RPMI7951 (cell line): Measurements from ENCODE around the gene DCDC2. TPM values are rescaled to one million over a fixed set of nuclear protein-coding genes. Genes with fewer than 3 reads are reported as not detected.
"Not testable (repeated sequence)": the region's sequence is repeated elsewhere in the genome, so short reads cannot be mapped to it uniquely, and the experiment has no call there.

Experiments used
- DNase-seq: peaks from one replicate; pipeline ENCODE4 v3.0.0-alpha.2; 2012; ENCODE audit warnings: low read depth
- total RNA-seq: library from RNA; depleted of rRNA; stranded (reverse); fragments of >200 nt; shearing (Covaris generic); gene quantifications from 2 replicates; pipeline ENCODE4 v1.2.3, GENCODE V29; 2014

Gene DCDC2
- total RNA-seq, 1 experiment from 2014 or later: not detected

DNA sequence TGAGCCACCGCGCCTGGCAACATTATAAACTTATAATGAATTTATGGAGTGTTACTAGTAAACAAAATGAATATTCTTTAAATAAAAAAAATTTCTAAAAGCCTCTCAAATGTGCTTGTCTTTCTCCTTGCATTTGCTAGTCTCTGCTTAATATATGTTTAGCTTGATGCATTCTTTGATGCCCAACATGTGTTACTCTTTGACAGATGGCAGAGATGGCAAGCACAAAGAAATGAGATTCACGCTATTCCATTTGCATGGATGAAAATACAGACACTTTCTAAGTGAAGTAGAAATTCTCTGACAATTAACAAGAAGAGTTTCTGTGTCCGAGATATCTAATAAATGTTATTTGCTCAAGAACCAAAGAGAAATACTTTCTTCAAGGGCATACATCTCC, 30.1 kb downstream of the DCDC2 start:
- no peak for DNase-seq

DNA sequence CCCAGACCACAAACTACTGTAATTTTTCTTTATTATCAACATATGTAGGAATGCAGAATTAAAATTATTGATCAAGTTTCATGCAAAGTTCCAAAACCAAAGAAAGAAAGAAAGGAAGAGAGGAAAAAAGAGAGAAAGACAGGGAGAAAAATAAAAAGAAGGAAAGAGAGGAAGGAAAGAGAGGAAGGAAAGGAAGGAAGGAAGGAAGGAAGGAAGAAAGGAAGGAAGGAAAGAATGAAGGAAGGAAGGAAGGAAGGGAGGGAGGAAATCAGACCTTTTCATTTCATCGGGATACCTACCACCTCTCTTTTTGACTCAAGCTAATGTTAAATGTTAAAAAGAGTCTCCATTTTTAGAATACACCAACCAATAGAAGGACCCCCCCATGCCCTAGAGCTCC, 31.9 kb downstream of the DCDC2 start:
- no peak for DNase-seq

DNA sequence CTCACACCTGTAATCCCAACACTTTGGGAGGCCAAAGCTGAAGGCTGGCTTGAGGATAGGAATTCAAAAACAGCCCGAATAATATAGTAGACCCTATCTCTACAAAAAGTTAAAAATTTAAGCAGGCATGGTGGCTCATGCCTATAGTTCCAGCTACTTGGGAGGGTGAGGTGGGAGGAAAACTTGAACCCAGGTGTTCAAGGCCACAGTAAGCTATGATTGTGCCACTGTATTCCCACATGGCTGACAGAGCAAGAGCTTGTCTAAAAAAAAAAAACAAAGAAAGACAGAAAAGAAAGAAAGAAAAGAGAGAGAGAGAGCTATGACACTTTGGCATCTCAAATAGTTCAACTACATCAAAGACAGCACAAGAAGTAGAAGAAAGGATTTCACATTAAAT, 33.2 kb downstream of the DCDC2 start:
- no peak for DNase-seq

DNA sequence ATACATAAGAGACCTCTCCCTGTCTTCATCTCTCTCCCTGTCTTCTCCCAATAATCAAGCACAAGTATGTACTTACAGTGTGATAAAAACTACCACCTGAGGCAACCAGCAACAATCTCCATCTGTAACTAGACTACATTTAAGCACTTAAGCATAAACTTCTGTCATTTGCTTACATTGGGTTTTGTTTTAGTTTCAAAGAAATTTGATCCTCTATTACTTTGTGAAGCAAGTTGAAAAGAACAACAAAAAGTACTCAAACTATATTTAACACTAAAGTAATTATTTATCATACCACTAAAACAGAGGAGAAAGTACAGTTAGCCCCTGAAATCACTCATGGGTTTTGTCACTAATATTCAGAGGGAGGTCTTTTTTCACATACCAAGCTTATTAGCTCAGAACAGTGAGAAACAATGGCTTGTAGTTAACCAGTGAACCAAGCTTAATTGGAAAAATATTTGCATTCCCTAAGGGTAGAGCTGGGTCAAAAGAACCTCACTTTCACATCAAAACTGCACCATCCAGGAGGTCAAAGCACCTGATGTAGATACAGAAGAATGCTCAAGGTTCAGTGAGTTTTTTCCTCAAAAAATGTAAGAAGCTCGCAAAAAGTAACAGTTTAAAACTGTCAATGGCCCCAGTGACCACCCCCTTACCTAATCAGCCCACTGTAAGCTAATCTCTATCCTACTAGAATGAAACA, 34.1 kb downstream of the DCDC2 start:
- peak; percentile 66 for DNase-seq

DNA sequence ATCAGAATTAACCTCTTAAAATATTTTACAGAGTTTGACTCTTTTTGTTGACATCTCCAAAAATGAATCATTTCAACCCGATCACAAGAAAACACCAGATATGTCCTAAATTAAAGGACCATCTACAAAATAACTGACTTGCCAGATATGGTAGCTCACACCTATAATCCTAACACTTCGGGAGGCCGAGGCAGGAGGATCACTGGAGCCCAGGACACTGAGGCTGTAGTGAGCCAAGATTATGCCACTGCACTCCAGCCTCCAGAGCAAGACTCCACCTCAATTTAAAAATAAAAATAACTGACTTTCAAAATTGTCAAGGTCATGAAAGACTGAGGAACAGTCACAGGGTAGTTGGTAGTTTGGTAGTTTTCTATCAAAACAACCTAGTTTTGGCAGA, 34.9 kb downstream of the DCDC2 start:
- DNase-seq: no peak

DNA sequence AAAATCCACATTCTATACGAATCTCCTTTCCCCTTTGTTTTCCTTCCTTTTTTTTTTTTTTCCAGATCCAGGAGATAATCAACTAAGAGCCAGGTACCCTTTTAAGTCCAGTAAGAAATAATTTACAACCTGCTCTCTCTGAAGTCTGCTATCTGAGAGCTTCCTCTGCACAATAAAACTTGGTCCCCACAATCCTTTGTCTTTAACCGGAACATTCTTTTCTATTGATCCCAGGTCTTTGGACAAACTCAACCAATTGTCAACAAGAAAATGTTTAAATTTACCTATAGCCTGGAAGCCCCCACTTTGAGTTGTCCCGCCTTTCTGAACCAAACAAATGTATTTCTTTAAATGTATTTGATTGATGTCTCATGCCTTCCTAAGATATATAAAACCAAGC, 35.4 kb downstream of the DCDC2 start:
- DNase-seq: not testable (repeated sequence)

DNA sequence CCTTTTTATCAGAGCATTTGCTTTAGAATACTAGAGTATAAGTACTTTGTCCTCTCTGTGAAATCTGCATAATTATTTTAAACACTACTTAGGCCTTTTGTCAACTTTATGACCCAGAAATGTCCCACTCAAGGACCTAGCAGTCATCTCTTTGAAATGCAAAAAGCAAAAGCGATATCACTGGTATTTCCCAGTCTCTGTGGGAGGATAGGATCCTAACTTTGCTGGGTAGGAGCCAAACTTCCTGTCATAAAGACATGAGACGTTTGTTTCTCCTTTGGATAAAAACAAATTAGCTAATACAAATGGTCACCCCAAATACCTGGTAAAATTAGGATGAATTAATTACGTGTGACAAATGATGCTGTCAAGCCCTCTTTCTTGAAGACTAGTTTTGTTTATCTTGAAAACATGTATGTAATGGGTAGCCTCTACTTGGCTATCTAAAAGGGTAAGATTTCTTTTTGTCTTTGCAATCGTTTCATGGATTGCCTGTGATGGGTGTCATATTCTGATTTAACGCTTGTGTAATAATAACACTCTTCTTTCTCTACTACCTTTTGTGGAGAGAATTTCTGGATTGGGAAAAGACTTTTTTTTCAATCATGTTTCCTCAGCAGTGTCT, 36.2 kb downstream of the DCDC2 start:
- DNase-seq: peak; percentile 19

DNA sequence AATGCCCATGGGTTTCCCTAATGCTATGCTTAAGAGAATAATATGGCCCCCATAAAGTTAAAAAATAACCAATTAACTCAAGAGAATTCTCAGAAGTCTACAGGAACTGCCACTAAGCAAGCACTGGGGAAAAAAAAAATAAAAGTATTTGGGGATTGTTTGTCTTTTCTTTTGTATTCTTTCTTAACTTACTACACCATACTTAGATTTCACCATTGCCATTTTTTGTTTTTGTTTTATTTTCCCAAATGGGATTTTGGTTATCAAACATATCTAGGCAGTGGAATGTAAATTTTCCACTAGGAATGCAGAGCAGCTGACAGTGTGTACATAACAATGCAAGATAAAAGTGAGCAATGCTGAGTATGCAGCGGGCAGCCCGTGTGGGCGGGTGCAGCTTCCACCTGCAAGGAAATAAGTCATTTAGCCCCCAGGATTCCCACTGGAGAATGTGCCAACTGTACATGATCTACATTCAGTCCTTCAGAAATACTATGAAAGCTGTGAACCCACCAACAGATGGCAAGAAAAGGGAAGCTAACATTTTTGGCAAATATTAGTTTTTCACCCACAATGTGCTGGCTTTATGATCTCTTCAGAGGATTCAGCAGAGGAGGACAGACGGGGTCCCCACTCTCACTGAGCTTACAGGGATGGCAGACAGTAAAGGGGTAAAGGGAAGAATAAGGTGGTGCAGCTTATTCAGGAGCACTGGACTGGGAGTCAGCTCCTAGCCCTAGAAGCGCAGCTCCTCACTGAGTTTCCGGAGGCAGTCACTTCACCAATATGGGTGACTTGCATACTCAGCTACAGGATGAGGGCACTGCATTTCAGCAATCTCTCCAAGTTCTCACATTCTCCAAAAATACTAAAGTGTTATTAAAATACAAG, 44.4 kb downstream of the DCDC2 start:
- peak; percentile 78 for DNase-seq

DNA sequence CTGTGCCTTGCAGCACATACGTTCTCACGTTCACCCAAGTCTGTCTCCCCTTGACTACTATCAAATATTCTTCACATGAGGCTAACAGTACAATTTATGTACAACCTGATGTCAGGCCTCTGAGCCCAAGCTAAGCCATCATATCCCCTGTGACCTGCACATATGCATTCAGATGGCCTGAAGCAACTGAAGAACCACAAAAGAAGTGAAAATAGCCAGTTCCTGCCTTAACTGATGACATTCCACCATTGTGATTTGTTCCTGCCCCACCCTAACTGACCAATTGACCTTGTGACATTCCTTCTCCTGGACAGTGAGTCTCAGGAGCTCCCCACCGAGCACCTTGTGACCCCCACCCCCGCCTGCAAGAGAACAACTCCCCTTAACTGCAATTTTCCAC, 46.1 kb downstream of the DCDC2 start:
- DNase-seq: not testable (repeated sequence)

DNA sequence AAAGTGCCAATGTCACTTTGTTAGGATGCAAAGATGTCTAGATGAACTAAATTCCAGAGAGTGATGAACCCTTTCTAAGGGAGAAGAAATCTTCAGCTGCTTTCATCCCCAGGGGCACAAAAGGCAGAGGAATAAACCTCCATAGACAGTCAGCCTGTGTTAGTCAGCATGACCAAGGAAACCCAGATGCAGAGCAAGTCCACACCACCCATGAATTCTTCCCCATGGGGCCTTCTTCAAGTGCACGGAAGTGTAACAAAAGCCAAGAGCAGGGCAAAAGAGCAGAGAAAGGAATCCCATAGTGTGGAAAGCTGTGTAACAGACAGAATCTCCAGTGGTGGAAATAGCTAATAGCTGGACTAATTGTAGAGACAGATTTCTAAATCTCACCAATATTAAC, 50.0 kb downstream of the DCDC2 start:
- DNase-seq: peak; percentile 79

DNA sequence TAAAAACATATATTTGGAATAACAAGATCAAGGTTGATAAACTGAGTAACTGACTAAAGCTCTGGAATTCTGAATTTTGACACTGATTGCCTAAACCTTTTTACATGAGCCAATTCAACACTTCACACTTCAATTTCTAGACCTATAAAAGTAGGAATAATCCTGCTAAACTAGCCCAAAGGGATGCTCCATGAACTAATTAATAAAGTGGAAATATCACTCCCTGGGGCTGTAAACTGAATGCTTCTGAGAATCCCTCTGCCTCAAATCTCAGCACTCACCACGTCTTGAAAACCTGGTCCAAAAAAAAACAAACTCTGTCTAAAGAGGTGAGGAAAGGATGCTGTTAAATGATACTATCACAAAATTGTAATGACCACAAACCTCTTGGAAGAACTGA, 50.9 kb downstream of the DCDC2 start:
- no peak for DNase-seq

DNA sequence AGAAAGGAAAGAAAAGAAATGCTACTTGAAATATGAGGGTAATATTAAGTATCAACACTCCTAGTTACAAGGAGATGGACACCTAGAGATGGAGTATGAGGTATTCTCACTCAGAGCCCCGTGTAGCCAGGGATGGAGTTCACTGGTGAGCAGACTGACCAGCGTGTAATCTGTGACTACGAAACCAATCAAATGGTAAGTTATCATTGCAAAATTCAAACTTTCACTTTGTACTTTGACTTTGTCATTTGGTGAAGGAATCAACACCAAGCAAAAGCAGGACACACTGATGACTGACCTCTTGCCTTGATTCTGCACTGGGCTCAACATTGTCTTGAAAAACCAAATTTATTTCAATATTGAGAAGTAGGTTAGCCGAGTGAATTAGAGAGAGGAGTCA, 51.8 kb downstream of the DCDC2 start:
- DNase-seq: no peak

DNA sequence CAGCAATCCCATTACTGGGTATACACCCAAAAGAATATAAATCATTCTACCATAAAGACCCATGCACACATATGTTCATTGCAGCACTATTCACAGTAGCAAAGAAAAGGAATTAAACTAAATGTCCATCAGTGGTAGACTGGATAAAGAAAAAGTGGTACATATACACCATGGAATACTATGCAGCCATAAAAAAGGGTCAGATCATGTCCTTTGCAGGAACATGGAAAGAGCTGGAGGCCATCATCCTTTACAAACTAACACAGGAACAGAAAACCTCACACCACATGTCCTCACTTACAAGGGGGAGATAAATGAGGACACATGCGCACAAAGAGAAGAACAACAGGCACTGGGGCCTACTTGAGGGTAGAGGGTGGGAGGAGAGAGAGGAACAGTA, 60.9 kb downstream of the DCDC2 start:
- DNase-seq: no peak

DNA sequence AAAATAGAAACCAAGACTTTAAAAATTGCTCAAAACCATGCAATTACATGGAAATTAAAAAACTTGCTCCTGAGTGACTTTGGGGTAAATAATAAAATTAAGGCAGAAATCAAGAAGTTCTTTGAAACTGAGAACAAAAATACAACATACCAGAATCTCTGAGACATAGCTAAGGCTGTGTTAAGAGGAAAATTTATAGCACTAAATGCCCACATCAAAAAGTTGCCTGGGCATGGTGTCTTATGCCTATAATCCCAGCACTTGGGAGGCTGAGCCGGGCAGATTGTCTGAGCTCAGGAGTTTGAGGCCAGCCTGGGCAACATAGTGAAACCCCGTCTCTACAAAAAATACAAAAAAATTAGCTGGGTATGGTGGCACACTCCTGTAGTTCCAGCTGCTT, 64.0 kb downstream of the DCDC2 start:
- DNase-seq: not testable (repeated sequence)

DNA sequence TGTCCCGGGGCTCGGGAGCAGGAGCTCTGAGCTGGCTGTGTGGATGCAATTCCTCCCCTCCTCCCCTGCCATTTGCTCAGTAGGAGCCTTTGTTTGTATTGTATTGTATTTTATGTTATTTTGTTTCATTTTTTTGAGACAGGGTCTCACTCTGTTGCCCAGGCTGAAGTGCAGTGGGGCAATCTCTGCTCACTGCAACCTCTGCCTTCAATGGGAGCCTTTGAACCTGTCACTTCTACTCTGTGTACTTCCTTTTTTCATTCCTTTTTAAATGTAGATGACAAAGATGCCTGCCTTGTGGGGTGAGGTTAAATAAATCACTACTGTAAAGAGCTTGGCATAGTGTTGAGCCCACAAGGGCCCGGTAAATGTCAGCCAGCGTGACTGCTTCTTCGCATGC, 70.6 kb downstream of the DCDC2 start:
- no peak for DNase-seq

DNA sequence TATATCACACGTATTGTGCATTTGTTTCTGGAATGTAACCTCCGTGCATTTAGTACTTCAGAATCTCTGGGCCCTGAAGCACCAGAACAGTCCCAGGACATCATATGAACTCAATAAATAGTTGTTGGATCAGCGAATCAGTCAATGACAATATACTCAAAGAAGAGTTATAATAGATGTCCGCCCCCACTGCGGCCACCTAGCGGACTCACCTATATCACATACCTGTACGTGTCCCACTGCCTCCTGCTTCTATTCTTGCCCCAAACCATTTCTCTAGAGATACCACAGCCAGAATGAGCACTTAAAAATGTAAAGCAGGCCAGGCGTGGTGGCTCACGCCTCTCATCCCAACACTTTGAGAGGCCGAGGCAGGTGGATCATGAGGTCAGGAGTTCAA, 73.9 kb downstream of the DCDC2 start:
- no peak for DNase-seq

DNA sequence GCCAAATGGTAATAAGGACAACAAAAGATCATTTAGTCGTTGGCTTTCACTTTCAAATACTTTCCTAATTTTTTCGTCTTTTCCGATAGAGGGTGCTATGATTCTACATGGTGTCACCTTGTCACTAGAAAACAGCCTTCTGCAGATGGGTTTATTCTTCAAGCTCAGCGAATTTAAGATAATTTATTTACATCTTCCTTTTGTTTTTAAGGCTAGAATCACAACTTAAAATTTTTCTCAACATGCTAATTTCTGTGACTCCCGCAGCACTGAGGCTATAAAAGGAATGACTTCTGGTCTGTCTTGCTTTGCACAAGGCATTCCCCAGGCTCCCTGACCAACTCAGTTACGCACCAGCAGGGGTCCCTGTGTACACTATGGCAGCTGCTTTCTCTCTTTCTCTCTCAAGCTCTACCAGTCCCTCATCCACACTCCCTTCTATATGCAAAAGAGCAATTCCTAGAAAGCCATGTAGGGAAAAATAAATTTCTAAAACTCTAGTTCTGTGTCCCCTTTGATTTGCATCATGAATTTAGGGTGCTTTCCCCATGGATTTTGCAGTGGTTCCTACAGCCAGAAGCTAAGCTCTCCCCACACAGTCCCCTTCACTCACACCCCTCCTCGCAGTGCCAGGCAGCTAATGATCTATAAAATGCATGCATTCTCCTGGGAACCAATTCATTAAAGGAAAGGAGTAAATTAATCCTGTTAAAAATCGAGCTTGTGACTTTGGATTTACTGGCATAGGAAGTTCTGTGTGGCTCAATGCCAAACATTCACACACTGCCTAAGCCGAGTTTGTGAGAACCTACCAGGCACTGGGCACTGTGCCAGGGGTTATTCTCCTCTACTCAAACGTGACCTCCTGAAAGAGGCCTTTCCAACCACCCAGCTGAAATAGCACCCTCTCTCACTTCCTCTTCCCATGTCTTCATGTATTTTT, 74.5 kb downstream of the DCDC2 start:
- peak; percentile 70 for DNase-seq

DNA sequence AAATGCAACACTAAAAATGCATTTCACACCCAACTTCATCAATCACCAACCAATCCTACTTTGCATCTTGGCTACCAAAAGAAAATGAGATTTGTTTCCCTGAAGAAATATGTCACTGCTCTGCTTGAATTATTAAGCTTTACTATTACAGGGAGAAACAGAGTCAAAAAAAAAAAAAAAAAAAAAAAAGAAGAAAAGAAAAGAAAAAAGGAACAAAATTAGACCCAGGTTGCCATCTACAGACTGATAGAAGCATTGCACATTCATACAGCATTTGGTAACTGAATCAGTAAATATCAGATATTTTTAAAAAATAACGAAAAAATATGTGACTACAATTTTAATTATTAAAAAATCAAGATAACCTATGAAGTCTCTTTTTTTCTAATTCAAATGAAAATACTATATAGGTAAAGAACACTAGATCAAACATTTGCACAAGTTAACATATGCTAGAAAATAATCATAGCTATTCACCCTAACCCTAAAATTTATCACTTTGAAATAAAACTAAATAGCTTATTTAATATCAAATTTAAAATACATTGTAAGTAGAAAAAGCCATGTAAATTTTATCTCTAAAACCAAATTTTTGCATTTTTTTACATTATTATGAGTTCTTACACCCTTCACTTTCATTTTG, 83.3 kb downstream of the DCDC2 start:
- DNase-seq: no peak

DNA sequence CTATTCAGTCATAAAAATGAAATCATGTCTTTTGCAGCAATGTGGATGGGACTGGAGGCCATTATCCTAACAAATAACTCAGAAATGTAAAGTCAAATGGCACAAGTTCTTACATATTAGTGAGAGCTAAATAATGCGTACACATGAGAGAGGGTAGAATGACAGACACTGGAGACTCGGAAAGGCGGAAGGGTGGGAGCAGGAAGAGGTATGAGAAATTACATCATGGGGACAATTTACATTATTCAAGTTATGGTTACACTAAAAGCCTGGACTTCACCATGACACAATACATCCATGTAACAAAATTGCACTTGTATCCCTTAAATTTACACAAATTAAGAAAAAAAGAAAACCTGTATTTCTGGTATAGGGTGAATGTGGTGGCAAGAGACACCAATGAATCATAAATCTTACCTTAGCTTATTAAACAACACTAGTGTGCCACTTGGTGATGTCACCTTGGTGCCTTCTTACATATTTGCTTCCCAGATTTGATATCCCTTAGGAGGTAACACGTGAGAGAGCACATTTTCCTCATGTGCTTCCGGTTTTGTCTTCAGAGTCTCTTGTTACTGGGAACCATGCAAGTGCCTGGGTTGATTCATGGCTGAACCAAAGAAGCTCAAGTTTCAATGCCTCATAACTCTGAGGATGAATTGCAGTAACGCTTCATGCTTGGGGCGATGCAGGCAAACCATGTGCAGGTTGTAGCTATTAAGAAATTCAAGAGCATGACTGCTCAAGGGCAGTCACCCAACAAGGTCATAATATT, 84.6 kb downstream of the DCDC2 start:
- DNase-seq: peak; percentile 67

DNA sequence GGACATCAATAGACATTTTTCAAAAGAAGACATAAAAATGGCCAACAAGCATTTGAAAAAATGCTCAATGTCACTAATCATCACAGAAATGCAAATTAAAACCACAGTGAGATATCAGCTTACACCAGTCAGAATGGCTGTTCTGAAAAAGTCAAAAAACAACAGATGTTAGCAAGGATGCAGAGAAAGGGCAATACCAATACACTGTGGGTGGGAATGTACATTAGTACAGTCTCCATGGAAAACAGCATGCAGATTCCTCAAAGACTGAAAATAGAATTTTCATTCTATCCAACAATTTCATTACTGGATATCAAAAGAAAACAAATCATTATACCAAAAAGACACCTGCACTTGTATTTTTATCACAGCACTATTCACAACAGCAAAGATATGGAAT, 85.3 kb downstream of the DCDC2 start:
- peak; percentile 14 for DNase-seq
